Stimulated activated CD4-positive, alpha-beta T cell treated with anti-CD3 and anti-CD28 coated beads, Interleukin-1b, Interleukin-23, amount 100 ng/mL, for 4 hours (primary cell): ENCODE results near the gene ADAMTSL4.

Source experiments
- DNase-seq, 2 donors: peaks; one replicate each; pipeline ENCODE4 v3.0.0-alpha.2; 2020; ENCODE audit warnings: low read depth in 2 of 2

Gene ADAMTSL4

GRCh38 chr1:150534002-150534401 lies 15.2 kb upstream of the ADAMTSL4 start:
- no peak for DNase-seq

GRCh38 chr1:150535511-150536287 lies 13.5 kb upstream of the ADAMTSL4 start:
- no peak for DNase-seq

- DNase-seq, result no peak
Measured at GRCh38 chr1:150536836-150537731, 12.1 kb upstream of the ADAMTSL4 start.

GRCh38 chr1:150537732-150538684 lies 11.2 kb upstream of the ADAMTSL4 start:
- no peak for DNase-seq

GRCh38 chr1:150543500-150544143 lies 5.6 kb upstream of the ADAMTSL4 start:
- no peak for DNase-seq

GRCh38 chr1:150544204-150544603 lies 5.0 kb upstream of the ADAMTSL4 start:
- no peak for DNase-seq

- DNase-seq, result no peak
Measured at GRCh38 chr1:150545486-150546032, 3.6 kb upstream of the ADAMTSL4 start.

- no peak for DNase-seq
Measured at GRCh38 chr1:150546294-150546937, 2.8 kb upstream of the ADAMTSL4 start.

- no peak for DNase-seq
Measured at GRCh38 chr1:150548324-150548631, 930 bp upstream of the ADAMTSL4 start.

GRCh38 chr1:150549496-150550221 lies 451 bp downstream of the ADAMTSL4 start:
- DNase-seq, result no peak

GRCh38 chr1:150550222-150551050 lies 1.2 kb downstream of the ADAMTSL4 start:
- no peak for DNase-seq

- DNase-seq, result no peak
Measured at GRCh38 chr1:150551051-150551783, 2.0 kb downstream of the ADAMTSL4 start.

- no peak for DNase-seq
Measured at GRCh38 chr1:150551784-150552127, 2.5 kb downstream of the ADAMTSL4 start.

- no peak for DNase-seq
Measured at GRCh38 chr1:150552128-150552910, 3.1 kb downstream of the ADAMTSL4 start.

GRCh38 chr1:150552911-150553289 lies 3.7 kb downstream of the ADAMTSL4 start:
- no peak for DNase-seq

- DNase-seq, result no peak
Measured at GRCh38 chr1:150553392-150554085, 4.3 kb downstream of the ADAMTSL4 start.

GRCh38 chr1:150554086-150554452 lies 4.9 kb downstream of the ADAMTSL4 start:
- no peak for DNase-seq
